ENCODE measurements around the gene CCDC137.

Gene CCDC137

DNA sequence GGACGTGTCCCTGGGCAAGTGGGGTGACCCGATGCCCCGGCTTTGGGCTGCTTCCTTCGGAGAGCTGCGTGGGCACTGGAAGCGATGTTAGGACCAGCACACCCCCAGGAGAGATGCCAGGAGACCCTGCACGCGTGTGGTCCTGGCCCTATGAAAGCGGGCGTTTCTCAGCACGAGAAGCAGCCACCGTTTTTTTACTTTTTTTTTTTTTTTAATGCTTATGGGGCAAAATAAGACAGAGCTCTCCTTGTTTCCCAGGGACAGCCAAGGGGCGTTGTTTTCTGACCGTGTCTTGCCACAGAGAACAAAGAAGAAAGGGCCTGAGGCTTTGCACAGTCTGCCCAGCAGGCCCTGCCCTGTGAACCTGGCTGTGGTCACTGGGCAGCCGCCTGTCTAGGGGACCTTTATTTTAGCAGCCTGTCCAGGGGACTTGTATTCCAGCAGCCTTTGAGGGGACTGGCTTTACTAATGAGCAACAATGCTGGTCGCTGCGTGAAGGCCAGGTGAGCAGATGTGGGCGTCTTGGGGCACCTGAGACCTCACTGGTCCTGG, 46.5 kb downstream of the CCDC137 start:
- H3K27me3 ChIP-seq (ENCODE audit: insufficient read depth, low read length) = no peaks in the 10 kb centered on the region
- H3K4me3 ChIP-seq (ENCODE audit: low read length) = peak overlapping the region; percentile 75
- H3K36me3 ChIP-seq (ENCODE audit: insufficient read depth, low read length) = peaks cover 6% of the 10 kb centered on the region
- peaks cover 10% of the 10 kb centered on the region; the same call in 1 of the 2 replicates for H3K4me1 ChIP-seq (ENCODE audit: insufficient read depth, low read length)
- WGBS = 44% methylated on average over 18 of the region's 18 CpGs
- H3K9me3 ChIP-seq (ENCODE audit: insufficient read depth, low read depth, low read length) = no peaks in the 10 kb centered on the region
- H3K27ac ChIP-seq (ENCODE audit: low read depth, low read length) = no peak overlapping the region
- peak overlapping the region; percentile 77 for H3K9ac ChIP-seq (ENCODE audit: low read depth, low read length)

DNA sequence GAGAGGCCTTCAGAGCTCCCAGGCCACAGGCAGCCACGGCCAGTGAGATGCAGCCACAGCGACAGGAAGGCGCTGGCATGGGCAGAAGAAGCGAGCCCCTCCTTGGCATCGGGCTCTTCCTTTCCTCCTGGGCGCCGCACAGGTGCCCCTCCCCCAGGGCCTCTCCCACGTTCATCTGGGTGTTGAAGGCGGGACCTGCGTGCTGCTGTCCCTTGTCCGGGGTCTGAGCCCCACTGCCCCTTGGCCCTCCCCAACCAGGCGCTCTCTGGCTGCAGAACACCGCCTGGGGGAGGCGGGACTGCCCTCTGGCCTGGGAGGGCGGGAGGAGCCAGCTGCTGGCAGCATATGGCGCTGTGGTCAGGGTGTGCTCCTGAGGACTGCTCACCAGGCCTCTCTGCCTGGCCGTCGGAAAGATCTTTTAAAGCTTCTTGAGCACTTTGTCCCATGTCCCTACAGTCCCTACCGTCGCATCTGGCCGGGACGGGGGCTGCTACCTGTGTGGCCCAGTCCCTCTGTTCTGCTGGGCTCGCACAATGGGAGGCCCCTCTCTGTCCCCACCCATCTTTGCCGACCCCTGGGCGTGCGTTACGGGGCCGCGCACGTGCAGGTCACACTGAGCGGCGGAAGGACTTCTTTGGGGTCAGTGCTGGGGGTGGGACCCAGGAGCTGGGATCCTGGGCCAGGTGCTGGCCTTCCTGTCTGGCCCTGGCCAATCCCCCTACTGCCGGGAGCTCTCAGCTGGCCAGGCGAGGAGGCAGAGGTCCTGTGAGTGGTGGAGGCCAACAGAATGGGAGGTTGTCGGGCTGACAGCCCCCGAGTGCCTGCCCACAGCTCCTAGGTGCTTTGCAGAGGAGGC, 47.2 kb downstream of the CCDC137 start:
- Histone ChIP-seq H3K4me1 (ENCODE audit: insufficient read depth, low read length) (peaks cover 10% of the 10 kb centered on the region; the same call in 1 of the 2 replicates), H3K4me3 (ENCODE audit: low read length) (peak overlapping the region; percentile 75), H3K36me3 (ENCODE audit: insufficient read depth, low read length) (peaks cover 10% of the 10 kb centered on the region), H3K9me3 (ENCODE audit: insufficient read depth, low read depth, low read length) (no peaks in the 10 kb centered on the region), H3K27me3 (ENCODE audit: insufficient read depth, low read length) (no peaks in the 10 kb centered on the region), H3K9ac (ENCODE audit: low read depth, low read length) (0 out of 2 replicates have a peak overlapping the region, but pooled peaks have one; percentile 77), H3K27ac (ENCODE audit: low read depth, low read length) (no peak overlapping the region)
- WGBS = 76% methylated on average over 36 of the region's 36 CpGs

DNA sequence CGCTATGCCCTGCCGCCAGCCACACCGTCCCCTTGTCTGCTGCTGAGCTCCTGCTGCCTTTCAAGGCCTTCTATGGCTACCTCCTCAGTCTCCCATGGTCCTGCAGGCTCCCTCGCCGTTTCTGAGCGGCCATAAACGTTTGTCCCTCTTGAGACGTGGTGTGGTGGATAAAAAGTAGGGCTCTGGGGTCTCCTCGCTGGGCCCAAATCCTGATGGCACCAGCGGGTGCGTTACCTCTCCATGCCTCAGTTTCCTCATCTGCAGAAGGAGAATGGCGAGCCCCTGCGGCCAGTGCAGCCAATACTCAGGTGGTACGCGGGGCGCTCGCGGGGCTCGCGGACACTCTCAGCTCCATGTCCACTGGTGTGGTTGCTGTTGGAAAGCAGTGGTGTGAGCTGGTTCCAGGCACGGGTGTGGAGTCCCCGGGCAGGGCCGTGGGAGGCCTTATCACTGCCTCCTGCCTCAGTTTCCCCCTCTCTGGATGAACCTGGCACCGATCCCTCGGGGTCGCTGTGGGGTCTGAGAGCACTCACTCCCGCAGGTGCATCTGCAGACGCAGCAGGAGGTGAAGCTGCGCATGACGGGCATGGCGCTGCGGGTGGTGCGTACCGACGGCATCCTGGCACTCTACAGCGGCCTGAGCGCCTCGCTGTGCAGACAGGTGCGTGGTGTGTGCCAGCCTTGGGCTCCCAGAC, 48.0 kb downstream of the CCDC137 start:
- WGBS = 96% methylated on average over 39 of the region's 39 CpGs
- H3K9ac ChIP-seq (ENCODE audit: low read depth, low read length) = no peak overlapping the region

DNA sequence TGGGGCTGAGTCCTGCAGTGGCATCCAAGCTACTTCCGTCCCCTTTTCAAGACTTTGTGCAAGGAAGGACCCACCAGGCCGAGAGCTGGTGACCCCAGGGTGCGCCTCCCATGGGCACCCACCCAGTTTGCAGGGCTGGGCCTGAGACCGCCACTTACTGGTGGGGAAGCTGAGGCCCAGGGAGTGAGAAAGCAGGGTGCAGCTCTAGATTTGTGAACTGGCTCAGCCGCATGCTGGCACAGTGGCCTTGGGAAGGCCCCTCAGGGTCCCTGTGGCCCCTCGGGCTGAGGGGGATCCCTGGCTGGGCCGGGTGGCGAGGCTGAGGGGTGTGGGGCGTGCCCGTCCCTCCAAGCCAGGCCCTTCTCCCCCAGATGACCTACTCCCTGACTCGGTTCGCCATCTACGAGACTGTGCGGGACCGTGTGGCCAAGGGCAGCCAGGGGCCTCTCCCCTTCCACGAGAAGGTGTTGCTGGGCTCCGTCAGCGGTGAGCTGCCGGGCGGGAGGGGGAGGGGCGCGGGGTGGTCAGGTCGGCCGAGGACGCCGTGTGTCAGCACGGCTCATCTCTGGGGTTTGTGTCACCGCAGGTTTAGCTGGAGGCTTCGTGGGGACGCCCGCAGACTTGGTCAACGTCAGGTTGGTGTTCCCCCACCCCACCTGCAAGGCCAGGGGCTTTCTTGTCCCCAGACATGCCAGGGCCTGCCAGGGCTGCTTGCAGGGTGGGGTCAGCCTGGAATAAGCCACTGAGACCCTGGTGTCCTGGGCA, 48.8 kb downstream of the CCDC137 start:
- no peaks in the 10 kb centered on the region for H3K27me3 ChIP-seq (ENCODE audit: insufficient read depth, low read length)
- H3K9me3 ChIP-seq (ENCODE audit: insufficient read depth, low read depth, low read length) = no peaks in the 10 kb centered on the region
- H3K27ac ChIP-seq (ENCODE audit: low read depth, low read length) = no peak overlapping the region
- H3K36me3 ChIP-seq (ENCODE audit: insufficient read depth, low read length) = peaks cover 14% of the 10 kb centered on the region
- no peak overlapping the region for H3K9ac ChIP-seq (ENCODE audit: low read depth, low read length)
- H3K4me3 ChIP-seq (ENCODE audit: low read length) = no peak overlapping the region
- peaks cover 6% of the 10 kb centered on the region; the same call in 1 of the 2 replicates for H3K4me1 ChIP-seq (ENCODE audit: insufficient read depth, low read length)
- 89% methylated on average over 32 of the region's 32 CpGs for WGBS

More for the DNA sequence above, 48.0 kb downstream of the CCDC137 start:
- no peak overlapping the region for H3K4me3 ChIP-seq (ENCODE audit: low read length)
- no peak overlapping the region for H3K27ac ChIP-seq (ENCODE audit: low read depth, low read length)
- no peaks in the 10 kb centered on the region for H3K9me3 ChIP-seq (ENCODE audit: insufficient read depth, low read depth, low read length)
- H3K4me1 ChIP-seq (ENCODE audit: insufficient read depth, low read length) = peaks cover 10% of the 10 kb centered on the region; the same call in 1 of the 2 replicates
- H3K36me3 ChIP-seq (ENCODE audit: insufficient read depth, low read length) = peaks cover 13% of the 10 kb centered on the region
- H3K27me3 ChIP-seq (ENCODE audit: insufficient read depth, low read length) = no peaks in the 10 kb centered on the region

DNA sequence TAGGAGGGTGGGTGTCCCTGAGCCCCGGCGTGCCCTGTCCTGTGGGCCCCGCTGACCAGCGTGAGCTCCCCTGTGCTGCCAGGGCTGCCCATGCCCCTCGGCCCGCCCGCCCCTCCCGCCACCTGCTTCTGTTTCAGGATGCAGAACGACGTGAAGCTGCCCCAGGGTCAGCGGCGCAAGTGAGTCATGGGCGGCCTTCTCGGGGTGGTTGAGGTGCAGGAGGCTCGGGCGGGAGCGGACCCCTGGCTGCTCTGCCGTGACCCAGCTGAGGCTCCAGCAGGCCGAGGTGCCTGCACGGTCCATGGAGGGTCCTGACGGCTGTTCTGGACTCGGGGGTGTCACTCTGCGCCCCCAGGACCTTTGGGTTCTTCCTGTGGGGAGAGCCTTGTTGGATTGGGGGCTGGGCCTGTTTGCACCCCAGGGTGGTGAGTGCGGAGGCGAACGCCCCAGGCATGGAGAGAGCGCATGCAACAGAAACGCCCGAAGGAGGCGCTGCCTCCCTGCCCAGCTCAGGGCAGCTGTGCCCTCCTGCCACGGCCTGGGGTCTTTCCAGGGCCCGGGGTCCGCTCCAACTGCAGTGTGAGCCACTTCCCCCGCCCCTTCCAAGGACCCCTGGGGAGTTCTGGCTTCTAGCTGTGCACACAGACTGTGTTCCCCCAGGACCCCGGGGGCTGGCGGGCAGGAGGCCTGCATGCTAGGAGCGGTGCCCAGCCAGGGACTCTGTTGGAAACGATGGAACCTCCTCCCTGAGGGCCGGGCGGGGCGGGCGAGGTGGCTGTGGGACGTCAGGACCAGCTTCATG, 49.5 kb downstream of the CCDC137 start:
- 95% methylated on average over 43 of the region's 43 CpGs for WGBS
- Histone ChIP-seq H3K4me3 (ENCODE audit: low read length) (no peak overlapping the region), H3K27ac (ENCODE audit: low read depth, low read length) (no peak overlapping the region), H3K27me3 (ENCODE audit: insufficient read depth, low read length) (no peaks in the 10 kb centered on the region), H3K9ac (ENCODE audit: low read depth, low read length) (no peak overlapping the region), H3K4me1 (ENCODE audit: insufficient read depth, low read length) (0 out of 2 replicates have a peak, but pooled peaks cover 6% of the 10 kb centered on the region), H3K9me3 (ENCODE audit: insufficient read depth, low read depth, low read length) (no peaks in the 10 kb centered on the region), H3K36me3 (ENCODE audit: insufficient read depth, low read length) (peaks cover 14% of the 10 kb centered on the region)

DNA sequence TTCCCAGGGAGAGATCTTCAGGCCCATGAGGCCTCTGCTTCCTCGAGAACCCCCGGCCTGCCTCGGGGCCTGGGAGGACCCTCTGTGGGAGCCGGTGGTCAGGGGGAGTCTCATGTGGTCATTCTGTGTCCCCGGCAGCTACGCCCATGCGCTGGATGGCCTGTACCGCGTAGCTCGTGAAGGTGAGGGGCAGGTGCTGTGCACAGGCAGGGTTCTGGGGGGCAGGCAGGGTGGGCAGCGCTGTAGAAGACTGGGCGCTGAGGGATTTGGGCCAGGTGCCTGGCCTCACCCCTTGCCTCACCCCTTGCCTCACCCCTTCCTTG, 50.1 kb downstream of the CCDC137 start:
- Histone ChIP-seq H3K4me3 (ENCODE audit: low read length) (no peak overlapping the region), H3K9ac (ENCODE audit: low read depth, low read length) (no peak overlapping the region), H3K9me3 (ENCODE audit: insufficient read depth, low read depth, low read length) (no peaks in the 10 kb centered on the region), H3K36me3 (ENCODE audit: insufficient read depth, low read length) (peaks cover 14% of the 10 kb centered on the region), H3K27ac (ENCODE audit: low read depth, low read length) (no peak overlapping the region), H3K4me1 (ENCODE audit: insufficient read depth, low read length) (0 out of 2 replicates have a peak, but pooled peaks cover 6% of the 10 kb centered on the region), H3K27me3 (ENCODE audit: insufficient read depth, low read length) (no peaks in the 10 kb centered on the region)
- WGBS = 98% methylated on average over 12 of the region's 12 CpGs

DNA sequence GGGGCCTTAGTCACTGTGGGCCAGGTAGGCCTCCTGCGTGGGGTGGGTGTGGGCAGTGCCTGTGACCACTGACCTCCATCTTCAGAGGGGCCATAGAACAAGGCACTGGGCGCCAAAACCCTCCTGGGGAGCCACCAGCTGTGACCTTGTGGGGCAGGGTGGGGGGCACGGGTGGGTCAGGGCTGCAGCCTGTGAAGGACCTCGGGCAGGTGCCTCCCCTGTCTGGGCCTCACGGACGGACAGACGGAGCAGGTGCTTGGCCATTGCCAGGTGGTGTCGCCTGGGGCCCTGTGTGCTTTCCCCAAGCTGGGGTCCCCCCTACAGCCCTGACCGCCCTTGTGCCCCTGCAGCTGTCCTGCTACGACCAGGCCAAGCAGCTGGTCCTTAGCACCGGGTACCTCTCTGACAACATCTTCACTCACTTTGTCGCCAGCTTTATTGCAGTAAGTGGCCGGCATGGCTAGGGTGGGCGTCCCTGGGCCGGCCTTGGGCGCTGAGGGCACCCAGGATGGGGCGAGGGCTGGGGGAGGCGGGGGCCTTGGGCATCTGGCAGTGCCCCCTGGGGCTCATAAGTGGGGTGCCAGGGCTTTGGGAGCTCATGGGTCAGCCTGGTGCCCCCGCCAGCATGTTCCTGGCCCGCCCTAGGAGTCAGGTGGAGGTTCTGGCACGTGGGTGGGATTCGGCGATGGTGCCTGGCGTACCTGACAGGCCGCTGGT, 50.7 kb downstream of the CCDC137 start:
- Histone ChIP-seq H3K4me3 (ENCODE audit: low read length) (no peak overlapping the region), H3K36me3 (ENCODE audit: insufficient read depth, low read length) (peaks cover 14% of the 10 kb centered on the region), H3K9ac (ENCODE audit: low read depth, low read length) (no peak overlapping the region), H3K4me1 (ENCODE audit: insufficient read depth, low read length) (0 out of 2 replicates have a peak, but pooled peaks cover 7% of the 10 kb centered on the region), H3K9me3 (ENCODE audit: insufficient read depth, low read depth, low read length) (no peaks in the 10 kb centered on the region), H3K27ac (ENCODE audit: low read depth, low read length) (no peak overlapping the region), H3K27me3 (ENCODE audit: insufficient read depth, low read length) (no peaks in the 10 kb centered on the region)
- WGBS = 95% methylated on average over 25 of the region's 25 CpGs

DNA sequence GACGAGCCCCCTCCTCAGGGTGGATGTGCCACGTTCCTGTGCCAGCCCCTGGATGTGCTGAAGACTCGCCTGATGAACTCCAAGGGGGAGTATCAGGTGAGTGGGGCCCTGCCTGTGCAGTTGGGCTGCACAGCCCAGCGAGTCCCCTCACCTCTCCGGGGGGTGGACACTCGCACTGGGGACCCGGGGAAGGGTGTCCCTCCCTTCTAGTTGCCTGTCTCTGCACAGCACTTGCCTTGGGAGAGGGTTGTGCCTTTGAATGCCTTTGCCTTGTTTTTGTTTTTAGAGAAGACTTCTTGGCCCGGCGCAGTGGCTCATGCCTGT, 51.2 kb downstream of the CCDC137 start:
- Histone ChIP-seq H3K36me3 (ENCODE audit: insufficient read depth, low read length) (peaks cover 14% of the 10 kb centered on the region), H3K27me3 (ENCODE audit: insufficient read depth, low read length) (no peaks in the 10 kb centered on the region), H3K9ac (ENCODE audit: low read depth, low read length) (no peak overlapping the region), H3K27ac (ENCODE audit: low read depth, low read length) (no peak overlapping the region), H3K4me1 (ENCODE audit: insufficient read depth, low read length) (peaks cover 12% of the 10 kb centered on the region; the same call in 1 of the 2 replicates), H3K9me3 (ENCODE audit: insufficient read depth, low read depth, low read length) (no peaks in the 10 kb centered on the region), H3K4me3 (ENCODE audit: low read length) (no peak overlapping the region)
- 92% methylated on average over 9 of the region's 9 CpGs for WGBS

DNA sequence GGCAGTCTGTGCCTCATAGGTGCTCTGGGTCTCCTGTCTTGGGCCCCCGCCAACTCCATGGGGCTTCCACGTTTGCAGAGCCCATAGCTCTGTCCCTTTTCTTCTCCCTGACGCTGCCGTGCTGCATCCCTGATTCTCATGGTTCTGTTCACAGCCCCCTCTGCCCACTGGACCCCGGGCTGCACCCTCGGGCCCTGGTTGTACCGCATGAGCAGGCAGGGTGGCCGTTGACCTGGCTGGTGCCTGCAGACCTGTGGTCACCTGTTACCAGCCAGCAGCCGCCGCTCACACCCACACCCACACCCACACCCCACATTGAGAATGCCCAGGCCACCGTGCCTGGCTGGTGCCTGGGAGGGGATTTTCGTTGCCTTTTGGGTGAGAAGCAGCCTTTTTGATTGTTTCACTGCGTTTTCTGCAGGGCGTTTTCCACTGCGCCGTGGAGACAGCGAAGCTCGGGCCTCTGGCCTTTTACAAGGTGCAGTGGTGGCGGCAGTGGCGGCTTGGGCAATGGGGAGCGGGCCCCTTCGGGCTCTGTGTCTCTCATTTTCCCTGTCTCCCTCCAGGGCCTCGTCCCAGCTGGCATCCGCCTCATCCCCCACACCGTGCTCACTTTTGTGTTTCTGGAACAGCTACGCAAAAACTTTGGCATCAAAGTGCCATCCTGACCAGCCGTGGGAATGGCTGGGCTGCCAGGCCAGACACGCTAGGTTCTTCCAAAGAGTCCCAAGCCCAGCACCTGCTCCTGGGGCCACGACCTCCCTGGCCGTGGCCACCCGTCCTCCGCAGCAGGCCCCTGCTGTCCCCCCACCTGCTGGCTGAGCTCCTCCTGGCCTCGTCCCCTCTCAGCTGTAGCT, 53.1 kb downstream of the CCDC137 start:
- 95% methylated on average over 32 of the region's 33 CpGs for WGBS
- Histone ChIP-seq H3K4me3 (ENCODE audit: low read length) (no peak overlapping the region), H3K9me3 (ENCODE audit: insufficient read depth, low read depth, low read length) (no peaks in the 10 kb centered on the region), H3K36me3 (ENCODE audit: insufficient read depth, low read length) (peaks cover 14% of the 10 kb centered on the region), H3K27ac (ENCODE audit: low read depth, low read length) (no peak overlapping the region), H3K4me1 (ENCODE audit: insufficient read depth, low read length) (peaks cover 7% of the 10 kb centered on the region; the same call in 1 of the 2 replicates), H3K27me3 (ENCODE audit: insufficient read depth, low read length) (no peaks in the 10 kb centered on the region), H3K9ac (ENCODE audit: low read depth, low read length) (no peak overlapping the region)
